NT2/D1 (cell line): Measurements from ENCODE around the gene MRPL11.

Experiments
- SUZ12 ChIP-seq: IDR thresholded peaks from 2 replicates; pipeline ENCODE4 v1.6.1; 2011; ENCODE audit not compliant: insufficient read length, insufficient read depth; ENCODE audit errors: extremely low read depth
- YY1 ChIP-seq: IDR thresholded peaks from 2 replicates; pipeline ENCODE4 v1.6.1; 2011; ENCODE audit not compliant: insufficient read length, insufficient read depth
- ZNF274 ChIP-seq: IDR thresholded peaks from 2 replicates; pipeline ENCODE4 v1.6.1; 2011; ENCODE audit warnings: mild to moderate bottlenecking, low read depth, low read length

DNA sequence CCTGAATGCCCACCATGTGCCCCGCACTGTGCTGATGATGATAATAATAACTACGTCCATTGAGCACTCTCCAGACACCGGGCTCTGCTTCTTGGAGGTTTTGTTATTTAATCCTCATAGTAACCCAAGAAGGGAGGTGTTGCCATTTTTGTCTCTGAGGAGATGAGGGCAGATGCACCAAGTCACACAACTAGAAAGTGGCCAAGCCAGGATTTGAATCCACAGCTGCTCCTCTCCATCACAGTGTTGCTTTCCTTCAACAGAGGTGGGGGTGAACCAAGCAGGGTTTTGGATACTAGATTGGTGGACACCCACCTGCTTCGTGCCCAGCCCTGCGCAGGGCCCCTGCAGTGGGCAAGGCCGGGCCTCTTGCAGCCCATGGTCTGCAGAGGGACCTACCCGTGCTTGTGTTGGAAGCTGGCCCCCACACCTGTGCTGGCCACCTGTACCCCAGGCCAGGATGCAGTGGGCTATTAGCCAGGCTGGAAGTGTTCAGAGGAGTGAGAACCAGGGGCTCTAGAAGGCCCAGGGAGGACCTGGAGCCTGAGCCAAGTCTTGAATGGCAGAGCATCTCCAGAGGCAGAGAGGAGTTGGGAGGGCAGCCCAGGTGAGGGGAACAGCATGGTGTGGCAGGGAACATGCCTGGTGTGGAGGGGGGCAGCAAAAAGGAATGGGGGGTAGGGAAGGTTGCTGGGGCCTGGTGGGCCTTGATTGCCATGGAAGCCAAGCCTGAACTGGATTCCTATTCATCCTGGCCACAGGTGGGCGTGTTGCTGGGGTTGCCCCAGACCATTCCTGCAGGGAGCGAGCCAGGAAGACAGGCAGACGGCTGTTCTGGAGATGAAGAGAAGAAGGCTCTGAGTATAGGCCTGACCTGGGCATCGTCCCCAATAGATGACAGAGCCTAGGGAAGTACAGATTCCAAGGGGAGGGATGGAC, 38.9 kb upstream of the MRPL11 start:
- TF ChIP-seq ZNF274 (no peak), SUZ12 (no peak), YY1 (no peak)
